Stimulated activated CD8-positive, alpha-beta memory T cell treated with anti-CD3 and anti-CD28 coated beads, Interleukin-7, amount 100 ng/mL, for 48 hours (primary cell): Measurements from ENCODE around the gene C11orf21.

Source experiments
- DNase-seq, 2 donors: peaks; one replicate each; pipeline ENCODE4 v3.0.0-alpha.2; 2020; ENCODE audit warnings: low read depth in 1 of 2; ENCODE audit errors: extremely low read depth in 1 of 2

C11orf21 gene

GRCh38 chr11:2262301-2263070 is 39.2 kb downstream of the C11orf21 start:
- DNase-seq = no peak

GRCh38 chr11:2261436-2262230 is 40.1 kb downstream of the C11orf21 start:
- DNase-seq = no peak

DNA sequence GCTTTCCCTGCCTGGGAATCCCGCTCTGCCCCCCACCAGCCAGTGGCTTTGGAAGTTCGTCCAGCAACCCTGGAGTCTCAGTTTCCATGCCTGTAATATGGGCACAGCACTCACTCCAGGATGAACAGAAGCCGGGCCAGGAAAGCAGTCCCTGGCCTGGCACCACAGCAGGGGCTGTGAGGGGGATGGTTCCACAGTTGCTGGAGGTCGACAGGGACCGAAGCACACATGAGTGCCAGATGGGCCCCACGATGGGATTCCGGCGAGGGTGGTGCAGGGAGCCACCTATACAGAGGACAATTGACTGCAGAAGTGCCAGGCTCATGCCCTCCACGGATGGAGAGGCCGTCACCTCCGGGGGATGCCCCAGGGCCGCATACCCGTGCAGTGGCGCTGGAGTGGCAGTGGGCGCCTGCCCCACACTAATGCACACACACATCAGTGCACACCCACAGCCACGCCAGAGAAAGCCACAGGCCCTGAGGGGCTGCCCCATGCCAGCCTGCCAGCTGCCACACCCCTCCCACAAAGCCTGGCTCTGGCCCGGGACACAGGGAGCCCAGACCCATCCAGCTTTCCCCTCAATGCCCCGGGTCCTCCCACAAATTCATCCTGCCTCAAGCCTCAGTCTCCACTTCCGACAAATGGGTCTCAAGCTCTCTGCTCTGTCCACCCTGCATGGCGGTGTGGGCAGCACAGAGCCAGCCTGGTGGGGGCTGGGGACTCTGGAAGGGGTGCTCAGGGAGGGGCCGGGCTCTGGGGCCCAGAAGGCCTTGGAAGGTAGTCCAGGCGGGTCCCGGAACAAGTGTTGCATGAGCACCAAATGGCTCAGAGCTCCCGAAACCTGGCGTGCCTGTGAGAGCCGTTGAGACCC is 41.0 kb downstream of the C11orf21 start:
- DNase-seq = no peak

GRCh38 chr11:2259897-2260451 is 41.7 kb downstream of the C11orf21 start:
- no peak for DNase-seq

- DNase-seq = no peak
Measured at GRCh38 chr11:2259466-2259830, 42.3 kb downstream of the C11orf21 start.

DNA sequence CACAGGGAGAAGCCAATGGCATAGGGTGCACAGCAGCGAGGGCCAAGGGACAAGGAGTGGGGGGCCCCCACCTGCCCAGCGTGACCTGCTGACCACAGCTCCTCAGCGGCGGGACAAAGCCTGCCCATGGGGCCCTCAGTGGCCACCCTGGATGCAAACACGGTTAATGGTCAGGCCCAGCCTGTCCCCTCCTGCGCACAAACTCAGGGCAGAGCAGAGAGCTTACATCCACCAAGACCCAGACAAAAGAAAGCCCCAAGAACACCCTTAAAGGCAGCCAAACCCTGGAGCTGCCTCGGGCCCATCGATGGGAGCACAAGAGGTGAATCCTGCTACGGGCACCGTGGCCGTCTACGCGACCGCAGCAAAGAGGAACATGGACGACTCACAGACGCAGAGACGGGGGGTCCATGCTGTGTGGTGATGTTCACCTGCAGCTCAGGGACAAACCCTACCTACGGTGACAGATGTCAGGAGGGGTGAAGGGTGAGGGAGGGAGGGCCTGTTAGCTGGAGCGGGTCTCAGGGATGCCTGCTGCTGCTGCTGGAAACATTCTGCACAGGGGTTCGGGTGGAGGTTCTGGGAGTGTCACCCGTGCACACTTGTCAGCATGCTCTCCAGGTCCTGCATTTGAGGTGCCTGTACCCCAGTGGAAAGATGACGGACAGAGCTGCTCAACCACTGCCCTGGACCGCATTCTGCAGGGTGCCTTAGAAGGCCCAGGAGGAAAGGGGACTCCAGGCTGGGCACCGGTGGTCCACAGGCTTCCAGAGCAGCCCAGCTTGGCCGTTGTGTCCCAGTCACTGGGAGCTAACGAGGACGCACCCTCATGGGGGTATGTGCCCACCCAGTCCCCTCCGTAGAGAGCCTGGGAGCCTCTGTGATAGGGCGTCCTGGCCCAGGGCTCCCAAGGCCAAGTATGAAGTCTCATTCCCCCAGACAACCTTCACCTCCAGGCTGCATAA is 42.9 kb downstream of the C11orf21 start:
- no peak for DNase-seq

GRCh38 chr11:2256951-2257700 is 44.6 kb downstream of the C11orf21 start:
- DNase-seq = no peak

- no peak for DNase-seq
Measured at GRCh38 chr11:2256293-2256913, 45.3 kb downstream of the C11orf21 start.

DNA sequence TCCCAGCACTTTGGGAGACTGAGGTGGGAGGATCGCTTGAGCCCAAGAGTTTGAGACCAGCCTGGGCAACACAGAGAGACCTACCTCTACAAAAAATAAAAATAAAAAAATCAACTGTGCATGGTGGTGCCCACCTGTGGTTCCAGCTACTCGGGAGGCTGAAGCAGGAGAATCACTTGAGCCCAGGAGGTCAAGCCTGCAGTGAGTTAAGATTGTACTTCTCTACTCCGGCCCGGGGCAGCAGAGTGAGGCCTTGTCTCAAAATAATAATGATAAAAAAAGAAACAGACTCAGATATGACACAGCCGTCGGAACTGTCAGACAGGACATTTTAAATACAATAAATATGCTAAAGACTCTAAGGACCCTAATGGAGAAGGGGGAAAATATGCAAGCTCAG is 49.7 kb downstream of the C11orf21 start:
- no peak for DNase-seq

DNA sequence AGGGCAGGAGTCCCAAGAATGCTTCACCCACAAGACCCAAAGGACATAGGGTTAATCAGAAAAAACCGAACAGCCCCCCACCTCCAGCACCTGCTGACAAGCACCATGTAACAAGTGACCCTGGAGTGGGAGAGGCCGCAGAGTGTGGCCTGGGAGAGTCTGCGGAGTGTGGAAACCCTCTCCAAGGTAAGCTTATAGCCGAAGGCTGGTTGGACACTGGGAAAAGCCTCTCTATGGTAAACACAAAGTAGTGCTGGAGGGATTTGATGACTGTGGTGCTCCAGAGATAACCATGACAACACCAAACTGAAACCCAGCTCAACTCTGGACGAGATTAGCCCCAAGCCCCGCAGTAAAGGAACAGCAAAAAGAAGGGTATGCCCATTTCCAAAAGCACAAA is 50.6 kb downstream of the C11orf21 start:
- no peak for DNase-seq

GRCh38 chr11:2250485-2250884 is 51.2 kb downstream of the C11orf21 start:
- DNase-seq = no peak

DNA sequence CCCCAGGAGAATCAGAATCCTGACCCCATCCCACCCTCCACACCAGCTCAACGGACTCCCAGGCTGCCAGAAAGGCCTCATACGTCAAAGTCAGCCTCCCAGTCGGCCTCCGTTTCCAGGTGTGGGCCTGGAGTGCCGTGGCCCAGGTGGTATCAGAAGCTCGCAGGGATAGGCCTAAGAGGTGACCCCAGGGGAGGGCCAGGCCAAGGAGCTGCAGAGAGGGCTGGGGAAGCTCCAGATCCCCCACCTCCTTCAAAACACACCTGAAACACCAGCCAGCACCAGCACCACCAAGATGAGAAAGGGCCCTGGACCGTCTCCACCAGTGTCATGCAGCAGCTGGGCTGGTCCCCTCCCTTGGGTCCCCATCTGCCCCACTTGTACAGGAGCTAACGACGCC is 51.7 kb downstream of the C11orf21 start:
- no peak for DNase-seq

DNA sequence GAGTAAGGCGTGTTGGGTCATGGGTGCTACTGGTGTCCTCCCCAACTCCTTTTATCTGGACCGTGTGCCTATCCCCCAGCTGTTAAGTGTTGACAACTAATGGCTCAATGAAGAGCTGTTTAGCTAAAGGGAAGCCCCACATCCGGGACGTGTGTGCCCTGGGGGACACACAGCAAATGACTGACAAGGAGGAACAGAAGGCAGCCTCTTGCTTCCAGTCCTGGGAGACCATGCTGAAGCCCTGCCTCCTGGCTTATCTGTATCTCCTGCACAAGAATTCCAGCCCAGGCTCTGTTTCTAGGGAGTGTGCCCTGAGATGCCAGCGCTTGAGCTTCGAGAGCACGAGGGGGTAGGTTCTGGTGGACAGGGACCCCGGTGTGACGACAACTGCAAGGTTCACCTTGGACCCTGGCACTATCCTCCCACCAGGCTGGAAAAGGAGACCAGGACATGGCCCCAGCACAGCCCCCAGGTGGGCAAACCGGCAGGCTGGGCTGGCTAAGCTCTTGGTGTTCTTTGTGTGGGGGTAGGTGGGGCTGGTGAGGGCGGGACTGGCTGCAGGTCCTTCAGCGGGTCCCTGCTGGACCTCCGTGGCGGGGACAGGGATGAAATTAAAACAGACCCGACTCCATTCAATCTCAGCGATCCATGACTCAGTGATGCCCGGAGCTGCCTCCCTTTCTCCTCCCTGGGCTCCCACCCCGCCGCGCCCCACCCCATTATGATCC is 52.4 kb downstream of the C11orf21 start:
- no peak for DNase-seq

DNA sequence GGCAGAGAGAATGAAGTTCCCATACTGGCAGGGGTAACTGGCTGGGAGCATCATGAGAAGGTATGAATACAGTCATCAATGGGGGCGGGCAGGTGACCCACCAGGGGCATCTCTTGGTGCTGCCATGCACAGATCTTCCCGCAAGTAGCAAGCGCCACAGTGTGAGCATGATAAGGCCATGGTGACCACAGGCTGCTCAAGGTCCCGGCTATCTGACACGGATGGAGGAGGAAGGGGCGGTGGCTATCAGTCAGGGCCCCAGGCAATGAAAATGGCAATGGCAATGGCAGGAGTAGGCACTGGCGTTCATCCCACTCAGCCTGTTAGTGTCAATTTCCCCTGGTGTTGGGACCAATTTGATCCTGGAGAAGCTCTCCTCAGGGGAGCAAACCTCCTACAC is 53.0 kb downstream of the C11orf21 start:
- no peak for DNase-seq

DNA sequence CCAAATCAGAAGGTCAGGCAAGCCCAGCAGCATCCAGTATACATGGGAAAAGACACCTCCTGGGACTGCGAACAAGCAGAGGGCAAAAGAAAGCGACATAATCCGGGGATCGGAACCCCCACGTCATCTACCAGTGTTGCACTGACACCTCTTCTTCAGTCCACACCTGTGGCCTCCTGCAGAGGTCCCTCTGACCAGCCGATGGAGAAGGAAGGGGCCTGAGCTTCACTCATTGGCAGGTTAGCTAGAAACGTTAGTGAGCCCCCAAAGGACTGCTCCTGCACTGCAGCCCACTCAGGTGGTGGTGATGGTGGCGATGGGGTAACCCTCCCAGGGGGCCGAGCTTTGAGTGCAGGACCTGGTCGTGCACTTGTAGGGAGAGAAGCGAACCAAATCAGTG is 53.5 kb downstream of the C11orf21 start:
- DNase-seq = no peak

GRCh38 chr11:2247496-2247895 is 54.2 kb downstream of the C11orf21 start:
- no peak for DNase-seq
